ENCODE measurements around the gene KCNG2.
"Not testable (repeated sequence)": the region's sequence is repeated elsewhere in the genome, so short reads cannot be mapped to it uniquely, and the experiment has no call there.

KCNG2 gene

DNA sequence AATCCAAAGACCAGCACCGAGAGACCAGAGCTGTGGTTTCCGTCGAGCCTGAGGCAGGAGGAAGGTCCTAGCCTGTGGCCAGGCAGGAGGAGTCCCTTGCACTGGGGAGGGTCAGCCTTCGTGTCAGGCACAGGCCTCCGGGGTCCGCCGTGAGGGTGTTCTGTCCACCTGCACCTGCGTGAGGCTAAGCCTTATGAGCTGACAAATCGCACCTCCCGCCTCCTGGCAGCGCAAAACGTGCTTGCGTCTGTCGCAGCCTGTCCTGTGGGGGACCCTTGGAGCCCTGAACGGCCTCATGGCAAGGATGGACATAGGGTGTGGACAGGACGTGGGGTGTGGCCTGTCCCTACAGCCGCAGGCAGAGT is 73.3 kb downstream of the KCNG2 start:
- H3K36me3 Mint-ChIP-seq: no peaks in the 10 kb centered on the region

DNA sequence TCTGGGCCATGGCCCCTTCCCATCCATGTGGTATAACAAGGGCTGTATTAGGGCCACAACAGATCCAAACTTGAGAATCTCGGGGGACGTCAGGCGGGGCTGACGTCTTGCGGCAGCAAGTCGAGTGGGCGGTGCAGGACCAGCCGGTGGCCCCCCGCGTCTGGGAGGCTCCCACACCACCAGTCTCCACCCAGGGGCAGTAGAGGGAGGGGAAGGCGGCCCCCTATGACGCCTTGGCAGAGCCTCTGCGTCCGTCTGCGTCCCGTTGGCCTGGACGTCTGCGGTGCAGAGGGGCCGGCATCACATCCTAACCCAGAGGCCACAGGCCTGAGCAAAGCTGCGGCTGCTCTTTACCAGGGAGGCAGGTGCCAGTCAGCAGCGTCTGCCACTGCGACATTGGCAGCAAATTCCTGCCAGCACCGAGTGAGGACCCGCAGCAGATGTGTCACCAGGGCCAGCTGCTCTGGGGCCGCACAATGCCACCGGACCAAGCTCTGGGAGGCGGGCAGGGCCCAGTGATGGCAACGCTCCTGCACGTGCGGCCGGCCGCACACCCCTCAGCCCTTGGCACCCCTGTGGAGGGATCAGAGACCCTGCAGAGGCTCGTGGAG is 73.8 kb downstream of the KCNG2 start:
- Mint-ChIP-seq H3K36me3 (no peaks in the 10 kb centered on the region), H3K27me3 (peaks cover 1% of the 10 kb centered on the region), H3K9me3 (no peaks in the 10 kb centered on the region), H3K4me3 (no peak overlapping the region), H3K27ac (no peak overlapping the region), H3K4me1 (no peaks in the 10 kb centered on the region)

More for the DNA sequence above, 73.3 kb downstream of the KCNG2 start:
- no peak overlapping the region for H3K4me3 Mint-ChIP-seq
- no peak overlapping the region for H3K27ac Mint-ChIP-seq
- H3K27me3 Mint-ChIP-seq: peaks cover 1% of the 10 kb centered on the region
- no peaks in the 10 kb centered on the region for H3K4me1 Mint-ChIP-seq
- H3K9me3 Mint-ChIP-seq: no peaks in the 10 kb centered on the region

DNA sequence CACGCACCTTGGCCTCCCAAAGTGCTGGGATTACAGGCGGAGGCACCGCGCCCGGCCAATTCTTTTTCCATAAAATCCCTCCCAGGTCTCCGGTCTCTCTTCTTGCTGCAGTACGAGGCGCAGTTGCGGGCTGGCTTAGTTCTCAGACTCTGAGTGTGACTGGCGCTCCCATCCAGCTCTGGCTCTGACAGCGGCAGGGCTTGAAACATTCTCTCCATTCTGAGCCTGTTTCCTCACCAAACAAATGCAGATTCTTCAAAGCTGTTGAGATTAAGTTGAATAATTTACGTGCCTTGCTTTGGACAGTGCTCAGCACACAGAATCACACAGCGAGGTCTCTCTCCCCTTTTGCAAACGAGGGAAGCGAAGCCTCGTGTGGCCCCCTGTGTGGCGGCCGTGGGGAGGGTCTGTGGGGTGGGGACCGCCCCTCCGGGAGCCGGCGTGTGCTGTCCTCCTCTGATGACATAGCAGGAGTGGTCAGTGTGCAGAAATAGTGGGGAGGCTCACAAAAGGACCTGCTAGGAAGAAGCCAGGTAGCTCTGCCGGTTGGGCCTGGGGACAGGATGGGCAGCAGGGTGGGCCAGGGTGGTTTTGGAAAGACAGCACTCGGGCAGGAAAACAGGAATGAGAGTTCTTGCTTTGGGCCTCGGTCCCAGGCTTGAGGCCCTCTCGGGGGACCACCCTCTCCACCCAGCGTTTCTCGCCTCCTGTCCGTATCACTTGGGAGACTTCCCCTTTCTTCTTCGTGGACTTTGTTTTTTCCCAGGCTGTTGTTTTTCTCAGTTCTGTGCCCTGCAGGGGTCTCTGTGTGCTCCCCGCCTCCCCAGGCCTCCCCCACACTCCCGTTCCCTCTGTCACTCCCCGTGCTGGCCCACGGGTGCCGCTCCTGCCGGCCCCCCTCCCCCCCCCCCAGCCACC is 75.0 kb downstream of the KCNG2 start:
- no peaks in the 10 kb centered on the region for H3K9me3 Mint-ChIP-seq
- no peak overlapping the region for H3K27ac Mint-ChIP-seq
- peaks cover 1% of the 10 kb centered on the region for H3K27me3 Mint-ChIP-seq
- no peak overlapping the region for H3K4me3 Mint-ChIP-seq
- no peaks in the 10 kb centered on the region for H3K4me1 Mint-ChIP-seq
- no peaks in the 10 kb centered on the region for H3K36me3 Mint-ChIP-seq

DNA sequence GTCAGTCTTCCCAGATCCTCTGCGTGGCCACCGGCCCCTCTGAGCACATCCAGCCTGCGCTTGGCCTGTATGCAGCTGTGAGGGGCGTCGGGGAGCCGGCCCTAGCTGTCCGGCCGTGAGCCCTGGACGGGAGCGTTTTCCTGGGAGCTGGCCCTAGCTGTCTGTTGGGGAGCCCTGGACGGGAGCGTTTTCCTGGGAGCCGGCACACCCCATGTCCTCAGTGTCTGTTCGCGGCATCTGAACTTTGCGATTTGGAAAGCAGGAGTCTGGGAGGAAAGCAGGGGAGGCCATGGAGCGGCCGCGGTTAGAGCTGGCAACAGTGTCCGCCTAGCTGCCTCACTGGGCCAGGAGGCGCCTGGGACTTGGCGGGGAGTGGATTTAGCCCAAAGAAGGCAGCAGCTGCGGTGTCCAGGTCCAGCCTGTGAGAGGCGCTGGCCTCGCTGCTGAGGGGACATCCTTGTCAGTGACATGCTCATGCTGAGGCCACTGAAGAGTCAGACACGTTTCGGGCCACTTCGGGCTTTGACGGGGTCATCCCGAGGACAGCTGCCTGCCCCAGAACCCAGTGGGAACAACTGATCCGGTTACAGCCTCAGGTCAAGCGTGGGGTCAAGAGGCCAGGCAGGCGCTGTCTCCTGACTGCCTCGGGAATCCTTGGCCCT is 75.8 kb downstream of the KCNG2 start:
- Mint-ChIP-seq H3K27me3 (peaks cover 1% of the 10 kb centered on the region), H3K27ac (no peak overlapping the region), H3K9me3 (no peaks in the 10 kb centered on the region), H3K4me1 (no peaks in the 10 kb centered on the region), H3K4me3 (no peak overlapping the region), H3K36me3 (no peaks in the 10 kb centered on the region)

DNA sequence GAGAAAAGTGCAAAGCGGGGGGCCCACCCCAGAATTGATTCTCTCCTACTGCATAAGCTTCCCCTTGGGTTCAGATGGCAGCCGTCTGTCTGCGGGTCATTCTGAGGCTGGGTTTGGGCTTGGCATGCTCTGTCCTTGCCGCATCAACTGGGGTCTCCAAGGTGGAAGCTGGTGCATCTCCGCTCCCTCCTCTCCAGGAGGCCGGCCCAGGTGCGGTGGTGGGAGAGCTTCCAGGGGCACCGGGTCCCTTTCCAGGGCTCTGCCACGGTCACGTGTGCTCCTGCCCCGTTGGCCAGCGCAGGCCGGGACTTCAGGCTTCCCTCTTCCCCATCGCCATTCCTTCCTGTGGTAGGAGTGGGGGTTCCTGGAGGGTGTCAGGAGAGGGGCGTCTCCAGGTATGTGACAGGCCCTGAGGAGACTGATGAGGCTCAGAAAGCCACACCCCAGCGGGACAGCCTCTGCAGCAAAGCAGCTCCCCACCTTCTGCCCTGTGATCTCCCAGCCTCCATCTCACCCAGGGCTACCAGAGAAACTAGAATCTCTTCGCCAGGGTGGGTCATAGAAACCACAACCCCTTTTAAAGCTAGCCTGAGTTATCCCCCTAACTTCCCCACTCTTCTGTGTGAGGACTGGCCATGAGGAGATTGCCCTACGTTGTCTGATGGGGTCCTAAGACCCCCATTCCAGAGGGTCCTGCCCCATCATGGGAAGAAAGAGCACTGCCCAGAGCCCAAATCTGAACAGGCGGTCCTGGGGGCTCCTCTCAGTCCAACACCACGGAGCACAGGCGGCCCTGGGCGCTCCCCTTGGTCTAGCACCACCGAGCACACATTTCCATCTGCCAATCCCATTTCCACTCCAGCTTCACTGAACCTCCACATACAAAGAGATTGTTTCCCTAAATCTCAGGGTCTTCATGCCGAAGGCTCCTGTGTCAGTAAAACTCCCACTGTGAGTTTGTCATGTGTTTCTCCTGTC is 77.1 kb downstream of the KCNG2 start:
- Mint-ChIP-seq H3K27ac (no peak overlapping the region), H3K4me3 (no peak overlapping the region), H3K4me1 (no peaks in the 10 kb centered on the region), H3K9me3 (no peaks in the 10 kb centered on the region), H3K27me3 (peaks cover 1% of the 10 kb centered on the region), H3K36me3 (no peaks in the 10 kb centered on the region)

DNA sequence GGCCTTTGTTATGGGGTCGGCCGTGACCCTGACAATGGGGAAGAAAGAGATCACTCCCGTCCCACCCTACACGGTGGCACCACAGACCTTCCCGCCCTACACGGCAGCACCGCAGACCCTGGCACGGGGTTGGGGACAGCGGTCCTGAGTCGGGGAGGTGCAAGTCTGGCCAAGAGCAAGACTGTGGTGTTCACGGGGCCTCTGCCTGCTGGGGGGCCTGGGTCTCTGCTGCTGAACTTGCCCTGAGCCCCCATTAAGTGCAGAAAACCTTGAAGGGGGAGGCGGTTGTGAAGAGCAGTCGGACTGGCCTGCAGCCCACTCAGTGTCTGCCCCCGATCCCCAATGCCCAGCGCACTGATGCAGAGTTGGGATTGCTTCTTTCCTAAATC is 77.8 kb downstream of the KCNG2 start:
- H3K27me3 Mint-ChIP-seq: peaks cover 1% of the 10 kb centered on the region
- H3K27ac Mint-ChIP-seq: no peak overlapping the region
- H3K36me3 Mint-ChIP-seq: no peaks in the 10 kb centered on the region
- H3K9me3 Mint-ChIP-seq: no peaks in the 10 kb centered on the region
- H3K4me3 Mint-ChIP-seq: no peak overlapping the region
- no peaks in the 10 kb centered on the region for H3K4me1 Mint-ChIP-seq

DNA sequence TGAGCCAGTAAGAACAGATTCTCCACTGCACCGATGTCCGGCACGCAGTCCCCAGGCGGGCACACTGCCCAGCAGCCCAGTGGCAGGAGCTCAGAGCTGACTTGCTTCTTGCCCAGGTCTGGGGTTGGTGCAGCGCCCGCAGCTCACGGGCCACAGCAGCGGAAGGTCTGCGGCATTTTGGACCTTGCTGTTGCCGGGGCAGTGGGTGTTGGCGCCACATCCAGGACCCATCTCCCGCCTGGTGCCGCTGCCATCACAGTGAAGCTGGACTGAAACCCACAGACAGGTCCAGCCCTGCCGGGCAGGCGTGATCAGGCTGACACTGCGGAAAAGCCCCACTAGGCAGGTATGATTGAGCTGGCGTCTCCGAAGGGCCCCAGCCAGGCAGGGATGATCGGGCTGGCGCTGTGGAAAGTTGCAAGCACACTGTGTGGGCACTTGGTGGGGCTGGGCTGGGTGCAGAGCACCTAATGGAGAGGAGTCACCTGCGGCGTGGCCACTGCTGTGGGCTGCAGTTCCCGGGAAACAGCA is 78.3 kb downstream of the KCNG2 start:
- Mint-ChIP-seq H3K4me1 (no peaks in the 10 kb centered on the region), H3K27me3 (peaks cover 1% of the 10 kb centered on the region), H3K4me3 (no peak overlapping the region), H3K36me3 (no peaks in the 10 kb centered on the region), H3K27ac (no peak overlapping the region), H3K9me3 (no peaks in the 10 kb centered on the region)

DNA sequence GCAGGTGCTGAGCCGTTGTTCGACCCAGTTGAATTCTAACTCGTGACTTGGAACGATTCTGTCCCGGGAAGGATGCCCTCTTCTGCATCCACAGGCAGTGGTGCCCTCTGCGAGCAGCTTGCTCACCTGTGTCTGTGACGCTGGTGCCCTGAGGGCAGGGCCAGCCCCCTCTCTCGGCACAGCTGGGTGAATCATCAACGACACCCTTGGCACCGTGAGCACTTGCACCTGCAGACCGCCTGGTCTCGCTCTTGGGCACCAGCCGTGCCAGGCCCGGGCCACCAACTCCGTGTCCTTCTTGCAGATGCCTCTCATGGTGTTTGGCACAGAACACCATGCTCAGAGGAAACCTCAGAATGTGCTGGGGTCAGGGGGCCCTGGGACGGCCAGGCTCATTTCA is 78.8 kb downstream of the KCNG2 start:
- Mint-ChIP-seq H3K4me1 (no peaks in the 10 kb centered on the region), H3K27me3 (peaks cover 1% of the 10 kb centered on the region), H3K9me3 (no peaks in the 10 kb centered on the region), H3K27ac (no peak overlapping the region), H3K4me3 (no peak overlapping the region), H3K36me3 (no peaks in the 10 kb centered on the region)

DNA sequence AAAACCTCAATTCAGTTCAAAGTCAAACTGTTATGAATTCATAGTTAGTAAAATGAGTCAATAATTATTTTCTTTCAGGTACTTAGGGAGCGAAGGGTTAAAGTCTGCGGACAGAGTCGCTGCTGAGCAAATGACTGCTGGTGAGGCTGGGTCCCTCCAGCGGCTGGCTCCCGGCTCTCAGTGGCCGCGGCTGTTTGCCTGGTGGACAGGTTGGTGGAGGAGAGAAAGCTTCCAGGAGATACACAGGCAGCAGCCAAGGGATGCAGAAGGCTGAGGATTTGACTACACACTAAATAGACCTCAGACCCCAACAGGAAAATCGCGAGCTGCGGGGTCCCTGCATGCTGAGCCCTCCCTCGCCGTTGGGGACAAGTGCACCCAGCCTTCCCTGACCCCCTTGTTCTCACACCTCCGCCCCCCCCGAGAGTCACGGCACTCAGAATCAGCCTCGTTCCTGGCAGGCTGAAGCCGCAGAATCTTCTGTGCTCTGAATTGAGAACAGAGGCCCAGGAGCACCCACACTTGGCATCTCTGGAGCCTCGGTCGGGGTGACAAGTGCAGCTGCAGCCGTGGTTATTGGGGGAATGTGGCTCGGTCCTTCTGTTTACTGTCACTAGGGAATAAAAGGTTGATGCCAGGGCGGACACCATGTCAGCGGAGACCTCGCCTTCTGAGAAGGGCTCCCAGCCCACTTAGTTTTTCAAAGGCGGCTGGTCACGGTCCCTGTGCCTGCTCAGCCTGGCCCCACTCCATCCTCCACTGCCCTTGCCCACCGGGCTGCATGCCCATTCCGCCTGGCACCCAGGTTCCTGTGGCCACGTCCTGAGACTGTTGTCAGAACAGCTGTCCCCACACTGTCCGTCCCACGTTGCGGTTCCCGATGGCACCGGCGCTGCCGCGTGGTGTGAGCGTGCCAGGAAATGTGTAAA is 79.7 kb downstream of the KCNG2 start:
- H3K27ac Mint-ChIP-seq: no peak overlapping the region
- H3K36me3 Mint-ChIP-seq: no peaks in the 10 kb centered on the region
- H3K4me3 Mint-ChIP-seq: no peak overlapping the region
- H3K9me3 Mint-ChIP-seq: no peaks in the 10 kb centered on the region
- H3K4me1 Mint-ChIP-seq: no peaks in the 10 kb centered on the region
- H3K27me3 Mint-ChIP-seq: peaks cover 1% of the 10 kb centered on the region

DNA sequence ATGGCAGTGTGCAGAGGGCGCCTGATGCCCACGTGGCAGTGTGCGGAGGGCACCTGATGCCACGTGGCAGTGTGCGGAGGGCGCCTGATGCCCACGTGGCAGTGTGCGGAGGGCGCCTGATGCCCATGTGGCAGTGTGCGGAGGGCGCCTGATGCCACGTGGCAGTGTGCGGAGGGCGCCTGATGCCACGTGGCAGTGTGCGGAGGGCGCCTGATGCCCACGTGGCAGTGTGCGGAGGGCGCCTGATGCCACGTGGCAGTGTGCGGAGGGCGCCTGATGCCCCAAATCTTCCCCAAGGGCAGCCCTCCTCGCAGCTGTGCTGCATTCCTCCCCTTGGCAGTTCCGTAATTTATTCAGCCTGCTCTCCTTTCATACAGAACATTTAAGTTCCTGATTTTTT is 80.5 kb downstream of the KCNG2 start:
- not testable (repeated sequence) for H3K36me3 Mint-ChIP-seq, H3K4me1 Mint-ChIP-seq, H3K4me3 Mint-ChIP-seq, H3K27ac Mint-ChIP-seq, H3K9me3 Mint-ChIP-seq, H3K27me3 Mint-ChIP-seq

DNA sequence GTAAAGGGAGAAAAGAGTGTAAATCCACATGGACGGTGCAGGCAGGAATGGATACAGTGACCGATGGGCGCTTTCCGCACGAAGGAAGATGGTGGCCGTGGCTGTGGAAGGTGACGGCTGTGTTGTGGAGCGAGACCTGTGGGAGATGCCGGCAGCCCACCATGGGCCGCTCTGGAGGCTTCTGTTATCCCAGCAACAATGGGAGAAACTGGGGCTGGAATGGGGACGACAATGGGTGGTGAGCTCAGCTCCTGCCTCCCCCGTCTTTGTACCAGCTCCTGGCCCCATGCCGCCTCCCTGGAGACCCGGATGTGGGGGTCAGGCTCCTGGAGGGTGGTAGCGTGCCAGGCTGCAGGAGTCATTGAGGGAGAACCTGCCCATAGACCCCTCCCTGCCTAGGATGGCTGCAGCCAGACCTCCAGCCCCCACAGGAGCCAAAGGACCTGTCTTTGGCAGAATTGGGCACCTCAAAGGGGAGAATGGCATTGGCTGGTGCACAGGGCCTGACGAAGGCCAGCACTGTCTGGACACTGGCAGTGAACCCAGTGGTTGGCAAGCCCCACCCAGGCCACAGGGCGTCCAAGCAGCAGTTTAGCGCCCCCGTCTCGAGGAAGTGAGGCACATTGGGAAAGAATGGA is 81.1 kb downstream of the KCNG2 start:
- no peaks in the 10 kb centered on the region for H3K9me3 Mint-ChIP-seq
- H3K4me3 Mint-ChIP-seq: no peak overlapping the region
- H3K4me1 Mint-ChIP-seq: no peaks in the 10 kb centered on the region
- no peaks in the 10 kb centered on the region for H3K27me3 Mint-ChIP-seq
- no peaks in the 10 kb centered on the region for H3K36me3 Mint-ChIP-seq
- no peak overlapping the region for H3K27ac Mint-ChIP-seq

DNA sequence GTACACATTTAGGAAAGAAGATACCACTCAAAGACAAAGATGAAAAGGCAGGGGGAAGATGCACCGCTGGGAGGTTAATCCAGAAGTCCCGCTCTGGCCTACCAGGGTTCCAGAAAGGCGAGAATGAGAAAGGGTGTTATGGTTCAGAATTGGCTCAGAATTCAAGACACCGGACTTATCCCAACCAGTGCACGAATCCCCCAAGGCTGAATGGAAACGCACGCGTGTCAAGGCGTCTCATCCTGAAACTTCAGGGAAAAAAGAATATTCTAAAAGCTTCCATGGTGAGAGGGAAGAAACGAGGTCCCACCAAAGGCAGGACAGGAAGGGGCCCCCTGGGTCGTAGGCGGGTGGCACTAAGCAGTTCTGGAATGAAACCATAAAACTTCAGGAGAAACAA is 81.8 kb downstream of the KCNG2 start:
- Mint-ChIP-seq H3K9me3 (no peaks in the 10 kb centered on the region), H3K4me1 (no peaks in the 10 kb centered on the region), H3K4me3 (no peak overlapping the region), H3K36me3 (no peaks in the 10 kb centered on the region), H3K27ac (no peak overlapping the region), H3K27me3 (no peaks in the 10 kb centered on the region)

DNA sequence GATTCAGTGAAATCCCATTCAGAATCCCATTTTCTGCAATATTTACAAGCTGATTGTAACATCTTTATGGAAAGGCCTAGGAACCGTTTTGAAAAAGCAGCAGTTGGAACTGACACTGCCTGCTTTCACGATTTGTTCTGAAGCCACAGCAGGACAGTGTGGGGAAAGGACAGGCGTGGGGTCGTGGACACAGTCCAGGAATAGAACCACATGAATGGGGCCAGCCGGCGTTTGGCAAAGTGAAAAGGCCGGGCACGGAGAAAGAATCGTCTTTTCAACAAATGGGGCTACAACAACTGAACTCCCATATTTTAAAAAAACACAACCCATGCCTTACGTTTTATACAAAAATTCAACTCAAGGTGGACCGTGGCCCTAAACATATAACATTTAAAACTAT is 84.0 kb downstream of the KCNG2 start:
- H3K27me3 Mint-ChIP-seq: no peaks in the 10 kb centered on the region
- H3K4me1 Mint-ChIP-seq: no peaks in the 10 kb centered on the region
- H3K36me3 Mint-ChIP-seq: no peaks in the 10 kb centered on the region
- no peak overlapping the region for H3K4me3 Mint-ChIP-seq
- H3K9me3 Mint-ChIP-seq: no peaks in the 10 kb centered on the region
- no peak overlapping the region for H3K27ac Mint-ChIP-seq
